MV-4-11 (cell line): ENCODE measurements around the gene FAM151B.

Experiments used
- DNase-seq: peaks from one replicate; lab custom pipeline; 2025; lab: John Stamatoyannopoulos, UW

Gene FAM151B

DNA sequence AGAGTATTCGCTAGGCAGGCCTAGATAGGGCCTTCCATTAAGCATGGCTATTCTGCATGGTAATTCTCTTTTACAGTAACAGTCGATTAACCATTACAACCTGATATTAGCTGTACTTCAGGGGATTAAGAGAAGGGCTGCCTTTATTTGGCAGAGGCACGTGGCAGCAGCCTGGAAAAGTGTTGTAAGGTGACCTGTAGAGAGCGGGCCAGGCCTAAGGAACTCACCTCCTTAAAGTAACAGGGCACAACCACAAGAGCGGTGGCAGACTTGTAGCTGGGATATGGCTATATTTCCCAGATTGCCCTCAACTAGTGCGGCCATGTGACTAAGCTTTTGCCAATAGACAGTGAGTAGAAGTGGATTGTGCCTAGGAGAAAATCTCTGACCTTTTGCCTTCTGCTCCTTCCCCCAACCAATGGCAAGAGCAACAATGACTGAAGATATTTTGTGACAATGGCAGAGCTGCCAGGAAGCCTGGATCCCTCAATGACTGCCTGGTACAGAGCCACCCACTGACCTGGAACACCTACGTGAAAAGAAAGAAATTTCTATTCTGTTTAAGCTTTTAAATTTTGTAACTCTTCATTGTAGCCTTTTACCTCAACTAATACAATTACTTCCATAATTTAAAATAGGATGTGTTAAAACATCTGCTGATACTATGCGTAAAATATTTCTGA, 101.1 kb downstream of the FAM151B start:
- DNase-seq: no peak

DNA sequence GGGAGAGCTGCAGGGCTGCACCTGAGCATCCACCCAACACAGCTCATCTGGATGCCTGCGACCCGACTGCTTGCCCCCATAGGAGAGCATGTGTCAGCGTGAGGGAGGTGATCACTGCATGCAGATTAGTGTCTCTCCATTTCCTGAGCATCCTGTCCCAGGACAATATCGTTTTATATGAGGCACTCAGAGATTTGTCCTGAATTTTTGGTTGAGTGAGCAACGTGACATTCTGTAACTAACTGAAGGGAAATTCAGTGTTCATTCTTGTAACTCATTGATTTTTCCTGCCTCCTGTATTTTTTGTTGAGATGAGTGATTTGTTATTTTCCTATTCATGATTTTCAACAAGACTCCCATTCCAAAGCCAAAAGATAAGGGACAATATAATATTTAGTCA, 102.9 kb downstream of the FAM151B start:
- DNase-seq: no peak

- no peak for DNase-seq
These were observed 103.5 kb downstream of the FAM151B start for GRCh38 chr5:80591352-80591751.

- no peak for DNase-seq
These were observed 104.2 kb downstream of the FAM151B start for GRCh38 chr5:80592105-80592504.
